CD14-positive monocyte (primary cell): ENCODE data around the gene STEAP4. TPM values are rescaled to one million over a fixed set of nuclear protein-coding genes. Genes with fewer than 3 reads are reported as not detected.

Experiments used
- DNase-seq, 3 donors: peaks; one replicate each; pipeline ENCODE4 v3.0.0-alpha.2; 2011 to 2022
- H2AFZ ChIP-seq: 2 replicates; pipeline ENCODE4 v1.6.0; 2012; ENCODE audit warnings: mild to moderate bottlenecking, low read depth, low read length, inconsistent platforms; ENCODE audit not compliant: insufficient read depth, poor library complexity, severe bottlenecking
- H3K27ac ChIP-seq, 2 donors: 1 replicate in 1 of 2; 2 replicates in 1 of 2; pipeline ENCODE4 v1.5.1; 2012 to 2013; ENCODE audit warnings: low read length in 2 of 2, control low read depth in 1 of 2, inconsistent platforms in 1 of 2, low read depth in 1 of 2, mild to moderate bottlenecking in 1 of 2
- H3K27me3 ChIP-seq, 2 donors: one replicate each; pipeline versions ENCODE4 v1.6.0 to v1.6.1; 2011 to 2013; ENCODE audit warnings: low read length in 2 of 2; ENCODE audit not compliant: control insufficient read depth in 2 of 2, insufficient read depth in 2 of 2
- H3K36me3 ChIP-seq, 2 donors: replicated peaks in 1 of 2; 1 replicate in 1 of 2; 2 replicates in 1 of 2; pipeline versions ENCODE4 v1.5.1 to v1.6.1; 2012 to 2013; ENCODE audit warnings: low read length in 2 of 2, control low read depth in 1 of 2, inconsistent platforms in 1 of 2, mild to moderate bottlenecking in 1 of 2; ENCODE audit not compliant: insufficient read depth in 2 of 2, control insufficient read depth in 1 of 2
- H3K4me1 ChIP-seq, 2 donors: 1 replicate in 1 of 2; 2 replicates in 1 of 2; pipeline versions ENCODE4 v1.5.1 to v1.6.1; 2012 to 2013; ENCODE audit warnings: low read length in 2 of 2, control low read depth in 1 of 2, inconsistent platforms in 1 of 2, mild to moderate bottlenecking in 1 of 2, moderate library complexity in 1 of 2; ENCODE audit not compliant: insufficient read depth in 2 of 2, control insufficient read depth in 1 of 2
- H3K4me2 ChIP-seq: replicated peaks from 2 replicates; pipeline ENCODE3; 2012; ENCODE audit warnings: low read length, moderate library complexity, mild to moderate bottlenecking; ENCODE audit not compliant: poor library complexity, severe bottlenecking; ENCODE audit errors: extremely low read depth
- H3K4me3 ChIP-seq, 3 experiments: fragments of 200-600 bp in 1 of 3; sonication (generic) in 1 of 3; replicated peaks in 1 of 3; 1 replicate in 2 of 3; 2 replicates in 1 of 3; pipeline ENCODE4 v1.5.1; 2011 to 2013; ENCODE audit warnings: low read length in 3 of 3, mild to moderate bottlenecking in 3 of 3, control low read depth in 2 of 3, low read depth in 2 of 3, inconsistent platforms in 1 of 3, moderate library complexity in 1 of 3
- H3K79me2 ChIP-seq: 2 replicates; pipeline ENCODE4 v1.6.0; 2012; ENCODE audit warnings: mild to moderate bottlenecking, control low read depth, inconsistent platforms, low read length, moderate library complexity; ENCODE audit not compliant: insufficient read depth
- H3K9ac ChIP-seq: 2 replicates; pipeline ENCODE4 v1.6.0; 2017; ENCODE audit warnings: low read length, mild to moderate bottlenecking; ENCODE audit not compliant: insufficient read depth, poor library complexity, severe bottlenecking
- H3K9me3 ChIP-seq, 2 donors: replicated peaks in 1 of 2; 1 replicate in 1 of 2; 2 replicates in 1 of 2; pipeline versions ENCODE4 v1.5.1 to v1.6.1; 2012 to 2013; ENCODE audit warnings: low read length in 2 of 2, control low read depth in 1 of 2; ENCODE audit not compliant: control insufficient read depth in 1 of 2, insufficient read depth in 1 of 2
- H4K20me1 ChIP-seq: 2 replicates; pipeline ENCODE4 v1.6.0; 2012; ENCODE audit warnings: mild to moderate bottlenecking, low read length, control low read depth, moderate library complexity; ENCODE audit not compliant: insufficient read depth
- H3K27ac Mint-ChIP-seq, 7 donors: one replicate each; pipeline ENCODE4 v1.8.0; 2020; ENCODE audit warnings: mild to moderate bottlenecking in 7 of 7, mixed read lengths in 7 of 7, moderate library complexity in 6 of 7, inconsistent platforms in 2 of 7
- H3K27me3 Mint-ChIP-seq, 3 donors: one replicate each; pipeline ENCODE4 v1.8.0; 2021 to 2022; ENCODE audit warnings: low read depth in 3 of 3, mild to moderate bottlenecking in 3 of 3, mixed read lengths in 3 of 3, moderate library complexity in 3 of 3, inconsistent platforms in 1 of 3
- H3K36me3 Mint-ChIP-seq, 2 donors: one replicate each; pipeline ENCODE4 v1.8.0; 2020; ENCODE audit warnings: mixed read lengths in 2 of 2, inconsistent platforms in 1 of 2, mild to moderate bottlenecking in 1 of 2
- H3K4me1 Mint-ChIP-seq: one replicate; pipeline ENCODE4 v1.8.0; 2020; ENCODE audit warnings: mild to moderate bottlenecking, mixed read lengths
- H3K4me3 Mint-ChIP-seq, 2 donors: one replicate each; pipeline ENCODE4 v1.8.0; 2020; ENCODE audit warnings: mild to moderate bottlenecking in 2 of 2, mixed read lengths in 2 of 2, moderate library complexity in 1 of 2
- H3K9me3 Mint-ChIP-seq, 7 donors: one replicate each; pipeline ENCODE4 v1.8.0; 2020 to 2022; ENCODE audit warnings: mixed read lengths in 7 of 7, mild to moderate bottlenecking in 6 of 7, moderate library complexity in 6 of 7, inconsistent platforms in 2 of 7
- WGBS: methylation state at CpG from one replicate; pipeline ENCODE4 v1.1.5; 2013; ENCODE audit warnings: missing lambda C conversion rate; ENCODE audit not compliant: insufficient coverage; 5-methylcytosine and 5-hydroxymethylcytosine counted together
- intact Hi-C, 2 donors: fragments of 100-400 bp; cut with micrococcal nuclease; formaldehyde crosslinking; loops; one replicate each; pipeline versions ENCODE4 v1.15.0 to v1.15.1; 2023
- polyA plus RNA-seq, 3 donors: library from polyadenylated mRNA; depleted of rRNA in 1 of 3; unstranded in 2 of 3; stranded (reverse) in 1 of 3; fragments of 300-500 nt in 2 of 3; fragments of >200 nt in 1 of 3; fragmentation: Illumina TruSeq in 2 of 3; gene quantifications; 1 replicate in 2 of 3; 2 replicates in 1 of 3; pipeline ENCODE4 v1.2.3, GENCODE V29; 2012 to 2021
- TF ChIP-seq, protein P1 (sequence below): fragments of 200-600 bp; IDR thresholded peaks from one replicate; pipeline ENCODE4 v1.8.0; 2022; ENCODE audit warnings: antibody characterized with exemption, mild to moderate bottlenecking

STEAP4 gene
- polyA plus RNA-seq, 3 donors, result 17.1 to 40.0 (median 26.2) TPM

- Histone ChIP-seq H3K27ac (no peak overlapping the region), H3K9ac (no peak overlapping the region), H4K20me1 (no peaks in the 10 kb centered on the region), H3K4me2 (no peak overlapping the region), H3K4me1 (peaks cover 20 to 25% of the 10 kb centered on the region in 2 donors), H3K27me3 (no peaks in the 10 kb centered on the region), H3K4me3 (peak overlapping the region in 1 of 3 experiments; percentile 16), H3K79me2 (no peaks in the 10 kb centered on the region), H3K9me3 (peaks cover 6 to 10% of the 10 kb centered on the region in 2 donors), H3K36me3 (no peaks in the 10 kb centered on the region), H2AFZ (no peak overlapping the region)
- peak overlapping the region in 2 of 7 donors; percentile 57 to 66 for H3K27ac Mint-ChIP-seq
- TF ChIP-seq, protein P1, sequence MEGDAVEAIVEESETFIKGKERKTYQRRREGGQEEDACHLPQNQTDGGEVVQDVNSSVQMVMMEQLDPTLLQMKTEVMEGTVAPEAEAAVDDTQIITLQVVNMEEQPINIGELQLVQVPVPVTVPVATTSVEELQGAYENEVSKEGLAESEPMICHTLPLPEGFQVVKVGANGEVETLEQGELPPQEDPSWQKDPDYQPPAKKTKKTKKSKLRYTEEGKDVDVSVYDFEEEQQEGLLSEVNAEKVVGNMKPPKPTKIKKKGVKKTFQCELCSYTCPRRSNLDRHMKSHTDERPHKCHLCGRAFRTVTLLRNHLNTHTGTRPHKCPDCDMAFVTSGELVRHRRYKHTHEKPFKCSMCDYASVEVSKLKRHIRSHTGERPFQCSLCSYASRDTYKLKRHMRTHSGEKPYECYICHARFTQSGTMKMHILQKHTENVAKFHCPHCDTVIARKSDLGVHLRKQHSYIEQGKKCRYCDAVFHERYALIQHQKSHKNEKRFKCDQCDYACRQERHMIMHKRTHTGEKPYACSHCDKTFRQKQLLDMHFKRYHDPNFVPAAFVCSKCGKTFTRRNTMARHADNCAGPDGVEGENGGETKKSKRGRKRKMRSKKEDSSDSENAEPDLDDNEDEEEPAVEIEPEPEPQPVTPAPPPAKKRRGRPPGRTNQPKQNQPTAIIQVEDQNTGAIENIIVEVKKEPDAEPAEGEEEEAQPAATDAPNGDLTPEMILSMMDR, result no peak
- H3K4me3 Mint-ChIP-seq, result no peak overlapping the region
- H3K4me1 Mint-ChIP-seq, result peaks cover 21% of the 10 kb centered on the region
- WGBS, result 81% methylated on average over 6 of the region's 10 CpGs
- peaks cover 0 to 2% (median 0%) of the 10 kb centered on the region in 3 donors for H3K27me3 Mint-ChIP-seq
- H3K9me3 Mint-ChIP-seq, result peaks cover 3 to 15% (median 4%) of the 10 kb centered on the region in 7 donors
- DNase-seq, result no peak
- intact Hi-C loops, result no loop called here
- peaks cover 2 to 12% of the 10 kb centered on the region in 2 donors for H3K36me3 Mint-ChIP-seq
These were observed 23.1 kb upstream of the STEAP4 start for GRCh38 chr7:88329532-88330463.

DNA sequence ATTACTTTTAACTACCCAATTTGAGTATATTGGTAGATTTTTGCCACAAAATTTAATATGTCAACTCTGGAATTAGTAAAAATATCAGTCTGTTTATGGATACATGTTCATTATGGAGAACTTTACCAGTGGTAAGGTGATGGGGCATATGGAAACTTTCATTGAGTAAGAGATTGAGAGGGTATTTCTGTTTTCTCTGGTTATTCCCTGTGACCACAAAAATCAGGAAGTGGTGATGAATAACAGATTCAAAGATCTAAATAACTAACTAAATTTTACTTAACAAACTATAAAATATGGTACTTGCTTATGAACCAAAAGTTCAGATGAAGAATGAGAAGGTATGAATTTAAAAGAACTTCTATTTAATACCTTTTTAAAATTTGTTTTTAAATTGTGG lies 22.1 kb upstream of the STEAP4 start:
- Histone ChIP-seq H4K20me1 (no peaks in the 10 kb centered on the region), H3K4me3 (peak overlapping the region in 1 of 3 experiments; percentile 16), H3K4me2 (peak overlapping the region; percentile 18), H3K27ac (peak overlapping the region in 1 of 2 donors; percentile 52), H3K27me3 (no peaks in the 10 kb centered on the region), H3K9me3 (peaks cover 6 to 10% of the 10 kb centered on the region in 2 donors), H3K79me2 (no peaks in the 10 kb centered on the region), H3K4me1 (peaks cover 24 to 32% of the 10 kb centered on the region in 2 donors), H3K9ac (no peak overlapping the region), H3K36me3 (no peaks in the 10 kb centered on the region), H2AFZ (no peak overlapping the region)
- peaks cover 2 to 12% of the 10 kb centered on the region in 2 donors for H3K36me3 Mint-ChIP-seq
- H3K27ac Mint-ChIP-seq, result peak overlapping the region in 6 of 7 donors; percentile 60 to 95 (median 80)
- peak; percentile 37 to 84 (median 65) for DNase-seq
- peaks cover 3 to 18% (median 4%) of the 10 kb centered on the region in 7 donors for H3K9me3 Mint-ChIP-seq
- intact Hi-C loops, result no loop called here
- no peak overlapping the region for H3K4me3 Mint-ChIP-seq
- H3K27me3 Mint-ChIP-seq, result peaks cover 0 to 2% (median 0%) of the 10 kb centered on the region in 3 donors
- H3K4me1 Mint-ChIP-seq, result peaks cover 30% of the 10 kb centered on the region
- TF ChIP-seq, protein P1, result no peak
